ENCODE results near the gene SZT2. TPM values are rescaled to one million over a fixed set of nuclear protein-coding genes. Genes with fewer than 3 reads are reported as not detected.
A peak's percentile ranks its signal among the peaks of the same experiment; 100 is the strongest.

SZT2 gene
- total RNA-seq, 3 donors from 2014 or later = 29.1 to 49.2 (median 44.3) TPM

DNA sequence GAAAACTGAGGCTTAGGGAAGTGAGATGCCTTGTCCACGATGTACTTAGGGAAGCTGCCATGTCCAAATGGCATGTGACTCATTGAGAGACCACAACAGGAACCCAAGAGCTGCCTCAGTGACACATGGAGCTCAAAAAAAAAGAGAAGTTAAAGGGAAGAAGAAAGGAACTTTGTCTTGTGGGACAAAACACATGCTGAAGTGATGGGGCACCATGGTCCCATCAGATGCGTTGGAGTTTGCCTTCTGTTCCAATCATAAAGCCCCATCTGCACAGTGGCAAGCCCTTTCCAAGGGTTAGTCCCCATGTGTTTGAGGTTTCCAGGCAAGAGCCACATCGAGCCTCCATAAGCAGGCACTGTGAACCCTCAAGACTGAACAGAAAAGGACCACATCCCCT lies 8.1 kb upstream of the SZT2 start:
- intact Hi-C loops (cut with DNase I; ENCODE audit: low total_unique reads) = no loop called here
- no peak overlapping the region for H3K4me3 ChIP-seq
- TF ChIP-seq POLR2A (IDR thresholded peaks at IDR 0.05) = no peak
- TF ChIP-seq, protein P1, sequence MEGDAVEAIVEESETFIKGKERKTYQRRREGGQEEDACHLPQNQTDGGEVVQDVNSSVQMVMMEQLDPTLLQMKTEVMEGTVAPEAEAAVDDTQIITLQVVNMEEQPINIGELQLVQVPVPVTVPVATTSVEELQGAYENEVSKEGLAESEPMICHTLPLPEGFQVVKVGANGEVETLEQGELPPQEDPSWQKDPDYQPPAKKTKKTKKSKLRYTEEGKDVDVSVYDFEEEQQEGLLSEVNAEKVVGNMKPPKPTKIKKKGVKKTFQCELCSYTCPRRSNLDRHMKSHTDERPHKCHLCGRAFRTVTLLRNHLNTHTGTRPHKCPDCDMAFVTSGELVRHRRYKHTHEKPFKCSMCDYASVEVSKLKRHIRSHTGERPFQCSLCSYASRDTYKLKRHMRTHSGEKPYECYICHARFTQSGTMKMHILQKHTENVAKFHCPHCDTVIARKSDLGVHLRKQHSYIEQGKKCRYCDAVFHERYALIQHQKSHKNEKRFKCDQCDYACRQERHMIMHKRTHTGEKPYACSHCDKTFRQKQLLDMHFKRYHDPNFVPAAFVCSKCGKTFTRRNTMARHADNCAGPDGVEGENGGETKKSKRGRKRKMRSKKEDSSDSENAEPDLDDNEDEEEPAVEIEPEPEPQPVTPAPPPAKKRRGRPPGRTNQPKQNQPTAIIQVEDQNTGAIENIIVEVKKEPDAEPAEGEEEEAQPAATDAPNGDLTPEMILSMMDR (IDR thresholded peaks at IDR 0.05) = no peak
- TF ChIP-seq POLR2AphosphoS5 (IDR thresholded peaks at IDR 0.05) = no peak
- H3K4me1 ChIP-seq = no peaks in the 10 kb centered on the region
- peaks cover 19% of the 10 kb centered on the region for H3K36me3 ChIP-seq
- H3K9me3 ChIP-seq = no peaks in the 10 kb centered on the region
- no peaks in the 10 kb centered on the region for H3K27me3 ChIP-seq
- no peak overlapping the region for H3K27ac ChIP-seq
- DNase-seq (ENCODE audit: low spot score in 2 of 2) = no peak

DNA sequence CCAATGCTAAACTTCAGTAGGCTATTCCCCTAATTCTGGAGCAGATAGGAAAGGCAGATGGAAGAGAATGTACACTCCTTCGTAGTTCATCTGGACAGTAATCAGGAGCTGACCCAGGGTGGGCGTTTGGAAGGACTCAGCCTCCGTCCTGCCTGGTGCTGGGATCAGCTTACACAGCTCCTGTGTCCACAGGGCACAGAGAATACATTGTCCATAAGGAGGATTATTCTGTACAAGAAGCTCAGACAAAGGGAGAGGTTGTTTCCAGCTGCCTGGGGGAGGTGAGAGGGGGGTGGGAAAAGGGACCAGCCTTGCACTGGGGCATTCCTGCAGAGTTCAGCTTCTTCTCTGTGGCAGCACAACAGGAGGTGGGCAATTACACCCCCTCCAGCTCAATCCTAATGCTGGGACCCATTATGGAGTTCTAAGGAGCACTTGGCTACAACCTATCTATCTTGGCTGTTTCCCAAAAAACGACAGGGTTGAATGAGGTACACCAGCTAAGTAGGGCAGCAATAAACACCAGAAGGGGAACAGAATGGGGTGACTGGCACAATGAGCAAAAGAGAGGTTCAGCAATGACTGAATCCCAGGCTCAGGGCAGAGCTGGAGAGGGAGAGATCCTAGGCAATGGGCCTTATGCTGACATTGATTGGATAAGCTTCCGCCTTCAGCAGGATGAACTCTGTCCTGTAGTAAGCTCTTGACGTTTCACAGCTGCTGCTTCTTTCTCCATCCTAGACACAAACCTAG lies 7.5 kb upstream of the SZT2 start:
- H3K27ac ChIP-seq = no peak overlapping the region
- no peak overlapping the region for H3K4me3 ChIP-seq
- no peaks in the 10 kb centered on the region for H3K27me3 ChIP-seq
- no peak for DNase-seq (ENCODE audit: low spot score in 2 of 2)
- intact Hi-C loops (cut with DNase I; ENCODE audit: low total_unique reads) = no loop called here
- TF ChIP-seq POLR2A (IDR thresholded peaks at IDR 0.05) = no peak
- TF ChIP-seq POLR2AphosphoS5 (IDR thresholded peaks at IDR 0.05) = no peak
- TF ChIP-seq, protein P1 (IDR thresholded peaks at IDR 0.05) = no peak
- H3K9me3 ChIP-seq = no peaks in the 10 kb centered on the region
- no peaks in the 10 kb centered on the region for H3K4me1 ChIP-seq
- peaks cover 19% of the 10 kb centered on the region for H3K36me3 ChIP-seq

DNA sequence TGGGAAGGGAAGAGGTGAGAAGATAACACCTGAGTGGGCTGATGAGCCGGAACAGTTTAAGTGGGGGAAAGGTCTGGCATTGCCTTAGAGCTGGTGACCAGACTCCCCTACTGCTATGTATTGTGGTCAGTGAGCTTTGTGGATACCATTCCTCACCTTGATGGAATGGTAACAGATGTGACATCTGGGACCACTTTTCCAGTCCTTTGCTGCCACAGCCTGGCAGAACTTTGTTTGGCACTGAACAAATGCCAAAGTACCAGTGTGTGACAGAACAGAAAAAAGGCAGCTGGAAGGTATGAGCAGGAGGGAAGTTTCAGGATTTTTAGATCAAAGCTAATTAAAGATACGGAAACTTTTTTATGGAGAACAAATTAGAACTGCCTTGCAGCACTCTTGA lies 6.2 kb upstream of the SZT2 start:
- intact Hi-C loops (cut with DNase I; ENCODE audit: low total_unique reads) = loop anchor here (1.0 kb wide), 1 partner anchor 44 kb away; no protein-coding TSS in a partner anchor
- H3K27me3 ChIP-seq = no peaks in the 10 kb centered on the region
- H3K27ac ChIP-seq = no peak overlapping the region
- no peaks in the 10 kb centered on the region for H3K9me3 ChIP-seq
- H3K4me3 ChIP-seq = no peak overlapping the region
- no peak for DNase-seq (ENCODE audit: low spot score in 2 of 2)
- peaks cover 0 to 3% of the 10 kb centered on the region in 2 donors for H3K4me1 ChIP-seq
- TF ChIP-seq, protein P1 (IDR thresholded peaks at IDR 0.05) = peak in 2 of 3 donors; percentile 10 to 11
- TF ChIP-seq POLR2A (IDR thresholded peaks at IDR 0.05) (no peak), POLR2AphosphoS5 (IDR thresholded peaks at IDR 0.05) (no peak)
- peaks cover 19% of the 10 kb centered on the region for H3K36me3 ChIP-seq

DNA sequence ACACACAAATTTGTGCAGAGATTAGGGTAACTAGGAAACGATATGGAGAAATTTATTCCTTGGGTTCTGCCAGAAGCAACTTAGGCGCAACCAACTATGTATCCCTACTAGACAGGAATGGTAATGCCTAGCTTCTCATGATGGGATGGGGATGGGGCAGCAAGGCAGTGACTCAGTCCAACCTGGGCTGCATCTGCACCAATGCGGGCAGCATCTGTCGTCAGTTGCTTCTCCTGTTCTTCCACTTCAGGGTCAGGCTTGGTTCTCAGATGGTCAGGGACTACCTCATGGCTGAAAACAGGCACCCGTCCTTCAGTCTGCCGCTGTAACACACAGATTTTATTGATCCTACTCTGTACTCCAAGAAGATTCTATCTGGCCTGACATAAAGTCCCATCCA lies 3.0 kb upstream of the SZT2 start:
- DNase-seq (ENCODE audit: low spot score in 2 of 2) = no peak
- Histone ChIP-seq H3K4me1 (peaks cover 10 to 17% of the 10 kb centered on the region in 2 donors), H3K4me3 (no peak overlapping the region), H3K27me3 (no peaks in the 10 kb centered on the region), H3K36me3 (peaks cover 19% of the 10 kb centered on the region), H3K9me3 (no peaks in the 10 kb centered on the region), H3K27ac (no peak overlapping the region)
- TF ChIP-seq POLR2AphosphoS5 (IDR thresholded peaks at IDR 0.05) (no peak), POLR2A (IDR thresholded peaks at IDR 0.05) (no peak)
- TF ChIP-seq, protein P1 (IDR thresholded peaks at IDR 0.05) = no peak
- intact Hi-C loops (cut with DNase I; ENCODE audit: low total_unique reads) = no loop called here

DNA sequence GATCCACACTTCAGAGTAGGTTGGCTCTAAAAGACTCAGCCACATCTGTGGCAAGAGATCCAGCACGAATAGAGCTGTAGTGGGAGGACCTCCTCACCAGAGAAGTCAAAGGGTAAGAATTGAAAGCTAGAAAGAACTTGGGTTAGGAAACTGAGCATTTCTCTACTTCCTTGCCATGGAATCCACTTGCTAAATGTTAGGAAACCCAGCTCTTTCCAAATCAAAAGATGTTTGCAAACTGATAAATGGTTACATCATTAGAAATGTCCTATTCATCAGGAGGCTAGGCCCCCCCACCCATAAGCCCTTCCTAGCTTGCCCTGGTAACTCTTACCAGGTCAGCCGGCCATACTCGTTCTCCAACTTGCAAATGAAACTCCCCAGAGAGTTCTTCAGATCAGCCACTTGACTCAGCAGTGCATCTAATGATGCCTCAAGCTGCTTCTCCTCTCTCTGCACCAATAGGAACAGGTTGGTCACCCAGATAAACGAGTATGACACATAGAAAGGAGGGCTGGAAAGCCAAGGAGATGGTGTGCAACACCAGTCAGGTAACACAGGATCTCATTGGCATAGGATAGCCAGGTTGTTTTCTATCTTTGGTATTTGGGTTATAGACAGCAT lies 1.6 kb upstream of the SZT2 start:
- Histone ChIP-seq H3K4me3 (peak overlapping the region in 2 of 3 donors; percentile 78 to 88), H3K4me1 (peaks cover 10 to 17% of the 10 kb centered on the region in 2 donors), H3K27me3 (no peaks in the 10 kb centered on the region), H3K27ac (peak overlapping the region in 1 of 2 donors; percentile 87), H3K36me3 (peaks cover 19% of the 10 kb centered on the region), H3K9me3 (no peaks in the 10 kb centered on the region)
- TF ChIP-seq POLR2AphosphoS5 (IDR thresholded peaks at IDR 0.05) (no peak), POLR2A (IDR thresholded peaks at IDR 0.05) (no peak)
- TF ChIP-seq, protein P1 (IDR thresholded peaks at IDR 0.05) = no peak
- DNase-seq (ENCODE audit: low spot score in 2 of 2) = no peak
- intact Hi-C loops (cut with DNase I; ENCODE audit: low total_unique reads) = no loop called here

Measured in breast epithelium (tissue), 4 donors.